Mucosa of descending colon (tissue), 3 donors: ENCODE measurements around the gene EPB41L2. TPM values are rescaled to one million over a fixed set of nuclear protein-coding genes. Genes with fewer than 3 reads are reported as not detected.

Source experiments
- ATAC-seq: fragments of 200-7000 bp; cut with Tn5 transposase; one replicate; pipeline ENCODE4 v1.9.1; 2020; ENCODE audit warnings: mild to moderate bottlenecking, moderate library complexity
- DNase-seq, 3 donors: peaks; one replicate each; pipeline ENCODE4 v3.0.0-alpha.2; 2020
- H3K36me3 ChIP-seq: fragments of 200-600 bp; one replicate; pipeline ENCODE4 v1.8.0; 2021; ENCODE audit warnings: low read depth, mild to moderate bottlenecking
- H3K4me1 ChIP-seq: fragments of 200-600 bp; one replicate; pipeline ENCODE4 v1.8.0; 2021; ENCODE audit warnings: low read depth, mild to moderate bottlenecking
- H3K4me3 ChIP-seq: fragments of 200-600 bp; one replicate; pipeline ENCODE4 v1.8.0; 2021; ENCODE audit warnings: mild to moderate bottlenecking
- H3K9me3 ChIP-seq: fragments of 200-600 bp; one replicate; pipeline ENCODE4 v1.8.0; 2021; ENCODE audit warnings: mild to moderate bottlenecking
- intact Hi-C, 2 donors: fragments of 100-400 bp; cut with DNase I in 1 of 2; cut with micrococcal nuclease in 1 of 2; formaldehyde crosslinking; loops; one replicate each; pipeline versions ENCODE4 v1.11.0 to v1.11.1; 2022; cut with DNase I, micrococcal nuclease
- total RNA-seq, 3 donors: library from RNA; stranded (reverse); fragmentation: NEBNext Ultra II Directional in 2 of 3; extraction: Animal tissue kit (Norgen Biotek cat#: 25700) in 2 of 3; gene quantifications; one replicate each; pipeline versions ENCODE4 v1.2.1 to v1.2.4, GENCODE V29; 2021 to 2023
- TF ChIP-seq, protein P1 (sequence below): fragments of 200-600 bp; IDR thresholded peaks from one replicate; pipeline ENCODE4 v1.8.0; 2022; ENCODE audit warnings: antibody characterized with exemption, mild to moderate bottlenecking
- donor health status: DM: no; HTN: no; CAD: no; lungs with moderate emphysema.
- donor health status: DM: no; HTN: no; CAD: no.
- donor health status: DM: no; HTN: yes; CAD: no.

The EPB41L2 gene
- total RNA-seq, 3 donors from 2014 or later = 80.1 to 148 (median 93.0) TPM

DNA sequence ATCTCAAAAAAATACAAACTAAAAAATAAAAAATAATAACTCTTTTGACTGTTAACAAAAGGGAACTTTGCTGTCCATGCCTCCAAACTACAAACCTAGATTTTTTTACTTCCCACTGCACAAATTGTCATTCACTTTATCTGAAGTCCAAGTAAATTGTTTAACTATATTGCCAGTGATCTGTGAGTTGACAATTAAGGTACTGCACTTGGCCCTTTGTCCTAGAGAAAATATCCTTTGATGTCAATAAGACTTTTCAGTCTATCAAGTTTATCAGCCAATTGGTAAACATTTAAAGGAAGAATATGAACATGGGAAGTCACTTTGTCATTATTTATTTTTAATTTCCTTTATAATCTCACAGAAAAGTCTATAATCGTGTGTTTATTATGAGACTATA, 19.3 kb upstream of the EPB41L2 start:
- Histone ChIP-seq H3K4me1 (no peaks in the 10 kb centered on the region), H3K9me3 (no peaks in the 10 kb centered on the region), H3K36me3 (no peaks in the 10 kb centered on the region), H3K4me3 (no peak overlapping the region)
- intact Hi-C loops = no loop called here
- TF ChIP-seq, protein P1, sequence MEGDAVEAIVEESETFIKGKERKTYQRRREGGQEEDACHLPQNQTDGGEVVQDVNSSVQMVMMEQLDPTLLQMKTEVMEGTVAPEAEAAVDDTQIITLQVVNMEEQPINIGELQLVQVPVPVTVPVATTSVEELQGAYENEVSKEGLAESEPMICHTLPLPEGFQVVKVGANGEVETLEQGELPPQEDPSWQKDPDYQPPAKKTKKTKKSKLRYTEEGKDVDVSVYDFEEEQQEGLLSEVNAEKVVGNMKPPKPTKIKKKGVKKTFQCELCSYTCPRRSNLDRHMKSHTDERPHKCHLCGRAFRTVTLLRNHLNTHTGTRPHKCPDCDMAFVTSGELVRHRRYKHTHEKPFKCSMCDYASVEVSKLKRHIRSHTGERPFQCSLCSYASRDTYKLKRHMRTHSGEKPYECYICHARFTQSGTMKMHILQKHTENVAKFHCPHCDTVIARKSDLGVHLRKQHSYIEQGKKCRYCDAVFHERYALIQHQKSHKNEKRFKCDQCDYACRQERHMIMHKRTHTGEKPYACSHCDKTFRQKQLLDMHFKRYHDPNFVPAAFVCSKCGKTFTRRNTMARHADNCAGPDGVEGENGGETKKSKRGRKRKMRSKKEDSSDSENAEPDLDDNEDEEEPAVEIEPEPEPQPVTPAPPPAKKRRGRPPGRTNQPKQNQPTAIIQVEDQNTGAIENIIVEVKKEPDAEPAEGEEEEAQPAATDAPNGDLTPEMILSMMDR = no peak
- ATAC-seq = no peak
- DNase-seq = no peak

DNA sequence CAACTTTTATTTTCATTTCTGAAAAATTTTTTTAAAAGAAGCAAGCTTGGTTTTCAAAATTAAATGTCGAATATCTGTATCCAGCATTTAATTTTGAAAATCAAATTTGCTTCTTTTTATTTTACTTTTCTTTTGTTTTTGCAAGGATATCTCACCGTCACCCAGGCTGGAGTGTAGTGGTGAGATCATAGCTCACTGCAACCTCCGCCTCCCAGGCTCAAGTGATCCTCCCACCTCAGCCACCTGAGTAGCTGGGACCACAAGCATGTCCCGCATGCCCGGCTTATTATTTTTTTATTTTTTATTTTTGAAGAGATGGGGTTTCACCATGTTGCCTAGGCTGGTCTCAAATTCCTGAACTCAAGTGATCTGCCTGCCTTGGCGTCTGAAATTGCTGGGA, 17.0 kb upstream of the EPB41L2 start:
- TF ChIP-seq, protein P1 = no peak
- Histone ChIP-seq H3K4me1 (no peaks in the 10 kb centered on the region), H3K9me3 (no peaks in the 10 kb centered on the region), H3K36me3 (no peaks in the 10 kb centered on the region), H3K4me3 (no peak overlapping the region)
- ATAC-seq = no peak
- DNase-seq = no peak
- intact Hi-C loops = no loop called here

DNA sequence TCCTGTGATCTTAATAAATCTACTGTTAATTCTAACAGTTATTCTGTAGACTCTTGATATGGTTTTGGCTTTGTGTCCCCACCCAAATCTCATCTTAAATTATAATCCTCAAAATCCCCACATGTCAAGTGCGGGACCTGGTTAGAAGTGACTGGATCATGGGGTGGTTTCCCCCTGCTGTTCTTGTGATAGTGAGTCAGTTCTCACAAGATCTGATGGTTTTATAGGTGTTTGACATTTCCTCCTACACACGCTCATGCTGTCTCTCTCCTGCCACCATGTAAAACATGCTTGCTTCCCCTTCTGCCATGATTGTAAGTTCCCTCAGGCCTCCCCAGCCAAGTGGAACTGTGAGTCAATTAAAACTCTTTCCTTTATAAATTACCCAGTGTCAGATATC, 10.5 kb upstream of the EPB41L2 start:
- no peak for DNase-seq
- ATAC-seq = no peak
- no peaks in the 10 kb centered on the region for H3K9me3 ChIP-seq
- no peaks in the 10 kb centered on the region for H3K36me3 ChIP-seq
- TF ChIP-seq, protein P1 = no peak
- H3K4me3 ChIP-seq = no peak overlapping the region
- intact Hi-C loops = no loop called here
- no peaks in the 10 kb centered on the region for H3K4me1 ChIP-seq

DNA sequence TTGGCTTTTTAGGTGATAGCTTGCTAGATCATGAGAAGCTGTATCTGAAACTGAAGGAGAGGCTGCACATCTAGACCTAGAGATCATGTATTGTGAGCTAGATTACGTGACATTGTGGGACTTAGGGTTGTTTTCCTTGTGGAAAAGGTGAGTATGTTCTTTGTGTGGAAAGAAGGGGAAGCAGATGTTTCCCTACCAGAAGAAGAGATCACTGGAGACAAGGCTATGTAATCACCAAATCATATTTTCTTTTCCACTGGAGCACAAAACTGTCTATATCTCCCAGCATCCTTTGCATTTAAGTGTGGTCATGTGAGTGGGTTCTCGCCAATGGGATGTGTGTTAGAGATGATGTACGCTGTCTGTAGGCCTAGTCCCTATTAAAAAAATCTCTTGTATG, 7.0 kb upstream of the EPB41L2 start:
- ATAC-seq = no peak
- TF ChIP-seq, protein P1 = no peak
- intact Hi-C loops = no loop called here
- Histone ChIP-seq H3K4me3 (no peak overlapping the region), H3K4me1 (no peaks in the 10 kb centered on the region), H3K36me3 (no peaks in the 10 kb centered on the region), H3K9me3 (no peaks in the 10 kb centered on the region)
- DNase-seq = no peak

DNA sequence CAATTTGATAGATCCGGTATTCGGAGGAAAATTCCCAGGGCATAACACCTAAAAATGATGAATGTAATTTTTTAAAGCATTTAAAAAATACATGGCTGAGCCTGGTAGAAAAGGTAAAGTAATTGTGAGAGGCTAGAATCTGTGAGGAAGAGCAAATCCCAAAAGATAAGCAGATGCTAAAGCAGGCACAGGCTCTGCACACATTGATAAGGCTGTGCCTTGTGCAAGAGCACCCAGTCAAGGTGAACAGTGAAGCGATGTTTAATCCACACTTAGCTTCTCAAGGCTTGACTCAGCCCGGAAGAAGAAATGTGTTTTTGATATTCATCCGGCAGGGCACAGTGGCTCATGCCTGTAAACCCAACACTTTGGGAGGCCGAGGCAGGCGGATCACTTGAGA, 5.1 kb upstream of the EPB41L2 start:
- Histone ChIP-seq H3K9me3 (no peaks in the 10 kb centered on the region), H3K36me3 (no peaks in the 10 kb centered on the region), H3K4me3 (no peak overlapping the region), H3K4me1 (no peaks in the 10 kb centered on the region)
- no peak for ATAC-seq
- no peak for DNase-seq
- TF ChIP-seq, protein P1 = no peak
- intact Hi-C loops = no loop called here

DNA sequence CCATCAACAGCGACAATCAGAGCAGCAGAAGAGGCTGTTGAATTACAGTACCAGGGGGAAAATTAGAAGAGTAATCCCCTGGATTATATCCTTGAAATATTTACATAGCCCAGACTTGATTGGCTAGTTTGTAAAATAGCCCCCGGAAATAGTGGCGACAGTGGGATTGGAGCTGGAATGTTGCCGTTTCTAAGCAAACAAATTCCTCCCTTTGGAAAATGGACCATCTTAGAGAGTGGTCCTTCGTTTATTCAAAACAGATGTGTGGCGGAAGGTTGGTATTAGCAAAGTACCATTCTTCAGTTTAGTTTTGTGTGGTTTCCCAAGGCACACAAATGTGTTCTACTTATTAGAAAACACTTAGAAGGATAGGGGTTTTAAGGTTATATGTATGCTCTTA, 4.5 kb upstream of the EPB41L2 start:
- TF ChIP-seq, protein P1 = no peak
- Histone ChIP-seq H3K4me1 (no peaks in the 10 kb centered on the region), H3K4me3 (no peak overlapping the region), H3K9me3 (no peaks in the 10 kb centered on the region), H3K36me3 (no peaks in the 10 kb centered on the region)
- ATAC-seq (no peak), DNase-seq (no peak)
- intact Hi-C loops = no loop called here
